Right lobe of liver (tissue), 4 donors: ENCODE data around the gene NXNL1.

Experiments used
- POLR2A ChIP-seq: fragments of 450-650 bp; IDR thresholded peaks from one replicate; pipeline ENCODE4 v1.6.1; 2017; ENCODE audit warnings: antibody characterized with exemption, mild to moderate bottlenecking
- TF ChIP-seq, protein P1 (sequence below), 4 donors: fragments of 200-600 bp in 3 of 4; fragments of 450-650 bp in 1 of 4; IDR thresholded peaks; one replicate each; pipeline versions ENCODE4 v1.5.1 to v1.8.0; 2016 to 2022; ENCODE audit warnings: antibody characterized with exemption in 4 of 4, mild to moderate bottlenecking in 2 of 4
- donor health status: DM: no; HTN: no; CAD: no.
- donor health status: DM: no; HTN: no; CAD: no.
- donor health status: DM: no; HTN: yes; CAD: no.

DNA sequence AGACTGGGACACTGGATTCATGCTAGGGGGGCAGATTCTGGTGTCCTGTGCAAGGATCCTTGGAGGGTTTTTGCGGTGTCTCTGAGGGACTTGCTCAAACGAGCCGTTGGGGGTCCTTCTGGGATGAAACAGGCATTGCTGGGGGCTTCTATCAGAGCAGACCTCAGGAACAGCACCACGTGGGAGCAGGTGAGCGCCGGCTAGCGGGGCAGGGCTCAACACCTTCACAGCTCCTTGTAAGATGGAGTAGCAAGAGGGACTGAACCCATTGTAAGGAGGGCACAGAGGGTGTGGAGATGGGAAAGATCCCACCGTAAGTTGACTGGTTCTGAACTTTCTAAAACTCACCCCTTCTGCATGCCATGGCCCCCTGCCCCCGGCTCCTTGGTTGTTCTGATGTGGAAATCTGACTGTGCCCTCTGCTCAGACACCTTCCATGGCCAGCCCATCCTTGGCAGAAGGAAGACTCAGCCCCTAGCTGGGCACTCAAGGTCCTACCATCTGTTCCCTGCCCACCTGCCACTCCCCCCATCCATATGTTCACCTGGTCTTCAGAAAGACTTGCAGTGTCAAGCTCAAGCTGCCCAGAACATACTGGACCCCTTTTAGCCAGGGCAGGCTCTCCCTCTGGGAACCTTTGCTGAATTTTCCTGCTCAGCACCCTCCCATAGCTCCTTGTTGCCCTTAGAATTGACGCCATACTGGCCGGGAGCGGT is 10.8 kb upstream of the NXNL1 start:
- no peak for TF ChIP-seq POLR2A
- TF ChIP-seq, protein P1, sequence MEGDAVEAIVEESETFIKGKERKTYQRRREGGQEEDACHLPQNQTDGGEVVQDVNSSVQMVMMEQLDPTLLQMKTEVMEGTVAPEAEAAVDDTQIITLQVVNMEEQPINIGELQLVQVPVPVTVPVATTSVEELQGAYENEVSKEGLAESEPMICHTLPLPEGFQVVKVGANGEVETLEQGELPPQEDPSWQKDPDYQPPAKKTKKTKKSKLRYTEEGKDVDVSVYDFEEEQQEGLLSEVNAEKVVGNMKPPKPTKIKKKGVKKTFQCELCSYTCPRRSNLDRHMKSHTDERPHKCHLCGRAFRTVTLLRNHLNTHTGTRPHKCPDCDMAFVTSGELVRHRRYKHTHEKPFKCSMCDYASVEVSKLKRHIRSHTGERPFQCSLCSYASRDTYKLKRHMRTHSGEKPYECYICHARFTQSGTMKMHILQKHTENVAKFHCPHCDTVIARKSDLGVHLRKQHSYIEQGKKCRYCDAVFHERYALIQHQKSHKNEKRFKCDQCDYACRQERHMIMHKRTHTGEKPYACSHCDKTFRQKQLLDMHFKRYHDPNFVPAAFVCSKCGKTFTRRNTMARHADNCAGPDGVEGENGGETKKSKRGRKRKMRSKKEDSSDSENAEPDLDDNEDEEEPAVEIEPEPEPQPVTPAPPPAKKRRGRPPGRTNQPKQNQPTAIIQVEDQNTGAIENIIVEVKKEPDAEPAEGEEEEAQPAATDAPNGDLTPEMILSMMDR (IDR thresholded peaks at IDR 0.05) = no peak
